Fibroblast of upper back skin (primary cell): ENCODE measurements around the gene CRYBG1.

Experiments used
- DNase-seq: peaks from one replicate; pipeline ENCODE4 v3.0.0-alpha.2; 2013

CRYBG1 gene

DNA sequence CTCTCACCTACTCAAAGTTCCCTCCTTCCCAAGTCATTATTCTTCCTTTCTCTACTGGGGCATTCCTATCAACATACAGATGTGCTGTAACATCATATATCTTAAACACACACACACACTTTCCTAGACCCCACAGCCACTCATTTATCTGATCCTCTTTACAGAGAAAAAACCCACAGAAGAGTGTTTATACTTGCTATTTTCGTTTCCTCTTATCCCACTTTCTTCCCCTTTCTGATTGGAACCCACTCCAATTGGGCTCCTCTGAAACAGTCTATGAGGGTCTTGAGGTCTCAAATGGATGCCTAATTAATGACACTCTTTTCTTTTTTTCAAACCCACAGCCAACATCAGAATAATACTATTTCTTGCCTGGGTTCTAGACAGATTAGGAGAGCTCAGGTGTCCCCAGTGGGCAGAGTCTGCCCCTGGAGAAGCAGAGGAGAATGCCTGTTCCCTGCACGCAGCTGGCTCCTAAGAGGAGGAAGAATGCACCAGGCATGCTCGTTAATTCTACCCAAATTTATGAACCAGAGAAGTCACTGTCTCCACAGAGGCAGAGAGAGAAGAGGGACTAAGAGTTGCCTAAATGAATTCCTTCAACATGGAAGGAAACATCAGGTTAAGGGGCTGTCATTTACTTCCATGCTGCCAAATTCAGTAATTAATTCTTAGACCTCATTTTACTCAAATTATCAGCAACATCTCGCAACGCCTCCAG, 65.9 kb downstream of the CRYBG1 start:
- no peak for DNase-seq

GRCh38 chr6:106430466-106430865, 69.9 kb downstream of the CRYBG1 start:
- no peak for DNase-seq

GRCh38 chr6:106431405-106431804, 70.9 kb downstream of the CRYBG1 start:
- DNase-seq: no peak

DNA sequence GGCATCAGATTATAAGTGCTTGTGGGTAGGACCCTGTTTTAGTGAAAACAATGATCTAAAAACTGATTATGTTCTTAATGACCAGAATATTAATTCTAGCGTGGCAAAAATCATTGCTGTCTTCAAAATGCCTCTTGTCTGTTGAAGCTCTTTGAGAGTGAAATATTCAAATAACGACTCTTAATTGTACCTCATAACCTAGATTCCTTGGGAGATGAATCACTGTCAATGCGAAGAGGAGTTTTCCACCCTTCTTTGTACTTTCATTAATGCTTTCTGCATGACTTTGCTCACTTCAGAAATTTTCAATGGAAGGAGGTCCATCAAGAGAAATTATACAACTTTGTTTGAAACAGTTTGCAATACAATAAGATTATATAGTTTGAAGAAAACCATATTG, 71.5 kb downstream of the CRYBG1 start:
- peak; percentile 17 for DNase-seq

GRCh38 chr6:106434530-106434929, 74.0 kb downstream of the CRYBG1 start:
- DNase-seq: no peak

- DNase-seq: no peak
Observed at GRCh38 chr6:106439459-106439858, 78.9 kb downstream of the CRYBG1 start.

- no peak for DNase-seq
Observed at GRCh38 chr6:106440546-106440945, 80.0 kb downstream of the CRYBG1 start.

DNA sequence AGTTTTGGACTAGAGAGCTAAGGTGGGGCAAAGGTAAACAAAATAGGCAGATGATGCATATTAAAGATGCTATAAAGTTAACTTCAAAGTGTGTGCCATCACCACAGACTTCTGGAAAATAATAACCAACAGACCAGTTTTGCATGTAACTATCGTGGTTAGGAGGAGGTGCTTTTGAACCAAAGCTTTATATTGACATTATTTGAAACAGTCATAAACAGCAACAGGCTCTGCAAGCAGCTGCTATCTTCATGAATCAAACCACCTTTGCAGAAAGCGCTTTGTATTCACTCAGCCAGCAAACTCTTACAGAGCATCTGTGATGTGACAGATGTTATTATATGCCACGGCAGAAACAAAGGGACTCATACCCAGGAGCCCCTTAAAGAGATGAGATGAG, 81.9 kb downstream of the CRYBG1 start:
- DNase-seq: no peak

- DNase-seq: peak; percentile 66
Observed at GRCh38 chr6:106444777-106445507, 84.4 kb downstream of the CRYBG1 start.

GRCh38 chr6:106445508-106445878, 85.0 kb downstream of the CRYBG1 start:
- DNase-seq: no peak

- peak; percentile 15 for DNase-seq
Observed at GRCh38 chr6:106446287-106446885, 85.9 kb downstream of the CRYBG1 start.

DNA sequence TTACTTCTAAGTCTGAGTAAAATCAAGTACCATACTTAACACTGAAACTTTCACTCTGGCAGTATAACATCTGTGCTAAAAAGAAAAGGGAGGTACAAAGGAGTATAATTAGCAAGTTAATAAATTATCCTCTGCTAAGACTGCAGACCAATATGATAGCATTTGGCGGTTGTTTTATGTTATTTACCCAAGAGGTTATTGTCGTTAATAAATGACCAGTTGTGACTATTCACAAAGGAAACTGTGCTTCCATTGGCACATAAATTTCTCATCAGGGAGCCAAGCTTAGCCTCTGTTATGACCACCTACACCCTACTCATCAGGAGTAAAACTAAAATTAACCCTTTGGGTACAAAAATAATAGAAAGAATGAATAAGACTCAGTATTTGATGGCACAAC, 86.5 kb downstream of the CRYBG1 start:
- DNase-seq: no peak

- no peak for DNase-seq
Observed at GRCh38 chr6:106448000-106448426, 87.5 kb downstream of the CRYBG1 start.

DNA sequence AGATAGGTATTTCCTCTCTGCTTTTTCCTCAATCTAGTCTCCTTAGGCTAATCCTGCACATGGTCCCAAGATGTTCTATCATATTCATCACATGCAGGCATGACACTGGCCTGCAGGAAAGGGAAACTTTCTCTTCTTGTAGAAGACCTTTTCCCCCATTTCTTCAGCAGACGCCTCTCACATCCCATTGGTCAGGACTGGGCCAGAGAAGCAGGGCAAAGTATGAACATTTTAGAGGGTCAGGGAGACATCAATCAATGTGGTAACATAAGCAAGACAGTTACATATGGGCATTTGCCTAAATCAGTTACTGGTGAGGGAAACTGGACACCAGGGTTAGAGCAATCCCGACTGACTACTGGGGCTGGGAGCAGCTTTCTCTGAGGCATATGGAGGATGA, 90.1 kb downstream of the CRYBG1 start:
- peak; percentile 9 for DNase-seq

GRCh38 chr6:106451439-106451838, 90.9 kb downstream of the CRYBG1 start:
- DNase-seq: peak; percentile 86

- DNase-seq: peak; percentile 28
Observed at GRCh38 chr6:106452628-106453027, 92.1 kb downstream of the CRYBG1 start.

DNA sequence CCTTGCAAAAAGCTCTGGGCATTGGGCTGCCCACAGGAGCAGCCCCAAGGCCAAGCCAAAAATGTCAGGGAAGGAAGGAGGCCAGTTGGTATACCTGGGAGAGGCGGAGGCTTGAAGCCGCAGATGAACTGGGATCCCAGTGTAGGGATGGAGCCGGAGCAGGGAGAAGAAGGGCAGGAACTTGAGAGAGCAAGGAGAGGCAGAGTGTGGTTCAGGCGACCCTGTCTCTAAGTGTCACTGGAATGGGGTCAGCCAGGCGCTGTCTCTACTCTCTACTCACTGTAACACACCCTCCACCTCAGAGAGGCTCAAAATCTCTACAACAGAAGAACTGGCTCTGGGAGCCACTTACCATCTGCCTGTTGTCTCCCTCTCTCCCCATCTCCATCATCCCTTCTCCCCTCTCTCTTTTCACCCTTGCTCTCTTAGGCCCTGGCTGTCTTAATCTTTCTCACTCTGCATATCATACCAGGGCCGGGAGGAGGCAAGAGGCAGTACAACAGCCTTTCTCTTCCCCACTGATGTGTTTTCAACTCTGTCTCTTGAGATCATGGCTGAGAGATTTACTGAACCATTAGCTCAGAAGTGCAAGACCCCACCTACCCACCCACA, 93.3 kb downstream of the CRYBG1 start:
- DNase-seq: no peak

DNA sequence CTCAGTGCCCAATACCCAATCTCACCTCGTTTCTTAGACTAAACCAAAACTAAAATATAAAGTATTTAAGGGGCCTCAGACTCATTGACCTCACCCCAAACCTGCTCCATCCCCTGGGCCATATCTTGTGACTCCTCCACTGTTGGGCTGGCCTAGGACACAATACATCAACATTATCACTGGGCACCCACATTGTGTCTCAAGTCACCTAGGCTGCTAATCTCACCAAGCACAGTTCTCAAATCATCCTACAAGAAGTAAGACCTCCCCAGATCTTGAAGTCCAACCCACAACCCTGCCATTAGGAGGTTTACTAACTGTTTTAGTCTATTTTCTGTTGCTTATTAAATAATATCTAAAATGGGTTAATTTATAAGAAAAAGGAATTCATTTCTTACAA, 96.2 kb downstream of the CRYBG1 start:
- no peak for DNase-seq

- DNase-seq: no peak
Observed at GRCh38 chr6:106458021-106458986, 97.8 kb downstream of the CRYBG1 start.

- no peak for DNase-seq
Observed at GRCh38 chr6:106460481-106460880, 100.0 kb downstream of the CRYBG1 start.

DNA sequence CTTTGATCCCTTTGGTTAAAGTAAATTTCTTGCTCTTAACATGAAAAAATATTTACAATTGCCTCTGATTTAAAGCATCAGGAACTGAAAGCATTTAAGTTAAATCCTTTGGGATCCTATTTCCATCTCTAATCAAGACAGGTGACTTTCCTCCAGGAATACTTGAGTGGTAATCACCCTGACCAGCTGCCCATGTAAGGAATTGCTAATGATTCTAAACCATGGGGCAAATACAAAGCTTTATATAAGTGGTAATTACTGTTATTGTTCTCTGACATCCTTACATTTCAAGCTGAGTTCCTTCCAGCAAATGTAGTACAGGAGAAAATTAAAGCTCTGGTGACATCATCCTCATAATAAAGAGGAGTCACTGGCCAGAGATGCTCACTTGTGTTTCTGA, 100.6 kb downstream of the CRYBG1 start:
- no peak for DNase-seq

GRCh38 chr6:106462923-106463557, 102.5 kb downstream of the CRYBG1 start:
- DNase-seq: no peak
